HG03558 (cell line): ENCODE results near the gene MAGOHB.
"Not testable (repeated sequence)": the region's sequence is repeated elsewhere in the genome, so short reads cannot be mapped to it uniquely, and the experiment has no call there.

ENCODE experiments used
- ATAC-seq: cut with Tn5 transposase; IDR thresholded peaks from one replicate; pipeline ENCODE4 v1.9.1; 2021; ENCODE audit warnings: moderate number of reproducible peaks; ENCODE audit not compliant: unreplicated experiment; ENCODE audit errors: extremely low read depth

MAGOHB gene

GRCh38 chr12:10613349-10614055 is at the start of gene MAGOHB:
Gene MAGOHB (minus strand): TSS chr12:10613609. CDS start chr12:10613532, 77 bp downstream.
- peak; percentile 86 for ATAC-seq

- ATAC-seq, result no peak
These were observed 47.9 kb upstream of the MAGOHB start for GRCh38 chr12:10661338-10661737.

GRCh38 chr12:10654003-10654402 is 40.6 kb upstream of the MAGOHB start:
- no peak for ATAC-seq

GRCh38 chr12:10652192-10652591 is 38.8 kb upstream of the MAGOHB start:
- no peak for ATAC-seq

- ATAC-seq, result not testable (repeated sequence)
These were observed 33.2 kb upstream of the MAGOHB start for GRCh38 chr12:10646576-10646975.

- ATAC-seq, result no peak
These were observed 32.5 kb upstream of the MAGOHB start for GRCh38 chr12:10645910-10646309.

- ATAC-seq, result no peak
These were observed 28.5 kb upstream of the MAGOHB start for GRCh38 chr12:10641735-10642500.

GRCh38 chr12:10638728-10639127 is 25.3 kb upstream of the MAGOHB start:
- ATAC-seq, result no peak

GRCh38 chr12:10636611-10637010 is 23.2 kb upstream of the MAGOHB start:
- ATAC-seq, result no peak

GRCh38 chr12:10636124-10636523 is 22.7 kb upstream of the MAGOHB start:
- ATAC-seq, result no peak

- no peak for ATAC-seq
These were observed 21.9 kb upstream of the MAGOHB start for GRCh38 chr12:10635306-10635705.

- no peak for ATAC-seq
These were observed 21.0 kb upstream of the MAGOHB start for GRCh38 chr12:10634427-10634826.

- no peak for ATAC-seq
These were observed 20.1 kb upstream of the MAGOHB start for GRCh38 chr12:10633541-10633940.

- no peak for ATAC-seq
These were observed 18.8 kb upstream of the MAGOHB start for GRCh38 chr12:10632226-10632625.

- ATAC-seq, result no peak
These were observed 11.2 kb upstream of the MAGOHB start for GRCh38 chr12:10624605-10625004.

GRCh38 chr12:10623131-10623530 is 9.7 kb upstream of the MAGOHB start:
- no peak for ATAC-seq

- ATAC-seq, result no peak
These were observed 7.9 kb upstream of the MAGOHB start for GRCh38 chr12:10621278-10621677.

GRCh38 chr12:10620078-10620779 is 6.8 kb upstream of the MAGOHB start:
- no peak for ATAC-seq

GRCh38 chr12:10618338-10618987 is 5.1 kb upstream of the MAGOHB start:
- ATAC-seq, result no peak

- no peak for ATAC-seq
These were observed 4.5 kb upstream of the MAGOHB start for GRCh38 chr12:10617863-10618262.

- ATAC-seq, result no peak
These were observed 2.1 kb upstream of the MAGOHB start for GRCh38 chr12:10615532-10615931.
